Measurements from ENCODE around the gene KRT34. TPM values are rescaled to one million over a fixed set of nuclear protein-coding genes. Genes with fewer than 3 reads are reported as not detected.

The KRT34 gene
- total RNA-seq, 1 experiment from 2014 or later: not detected

GRCh38 chr17:41340494-41340893 lies 41.6 kb downstream of the KRT34 start:
- CTCF ChIA-PET: interaction anchor here (1.1 kb wide), 1 partner anchor 11 kb away, joined by 3 read pairs; no protein-coding TSS in a partner anchor

More at GRCh38 chr17:41340494-41340893, 41.6 kb downstream of the KRT34 start:
- DNase-seq (ENCODE audit: low read depth, low spot score): no peak
- BruUV-seq (replicated peaks): no TSS peak
- Histone ChIP-seq H3K9ac (ENCODE audit: low read length) (no peak overlapping the region), H3K36me3 (ENCODE audit: control insufficient read depth in 1 of 2, insufficient read depth in 2 of 2, low read length in 2 of 2) (no peaks in the 10 kb centered on the region), H3K27ac (ENCODE audit: low read depth, low read length) (no peak overlapping the region), H3K27me3 (ENCODE audit: insufficient read depth, low read length) (no peaks in the 10 kb centered on the region), H3K4me1 (ENCODE audit: control insufficient read depth in 1 of 2, insufficient read depth in 2 of 2, low read length in 2 of 2) (peaks cover 0 to under 1% of the 10 kb centered on the region in 2 experiments; a peak in 1 of 4 replicates), H3K9me3 (ENCODE audit: control insufficient read depth in 1 of 2, insufficient read depth in 1 of 2, low read depth in 1 of 2, low read length in 2 of 2) (peaks cover 3 to 9% of the 10 kb centered on the region in 2 experiments; a peak in 1 of 4 replicates), H2AFZ (ENCODE audit: low read depth, low read length, poor library complexity, severe bottlenecking) (no peak overlapping the region), H3K79me2 (ENCODE audit: insufficient read depth, low read length) (no peaks in the 10 kb centered on the region), H4K20me1 (ENCODE audit: insufficient read depth) (no peaks in the 10 kb centered on the region), H3K4me3 (replicated peaks in 1 of 2; ENCODE audit: low read depth in 1 of 2, low read length in 2 of 2) (no peak overlapping the region), H3K9me2 (ENCODE audit: insufficient read depth) (no peaks in the 10 kb centered on the region), H3K4me2 (ENCODE audit: low read length) (no peak overlapping the region)
- ChIA-PET RAD21 (ENCODE audit: low non-redundant PET in 1 of 2, low total read pairs in 2 of 2, uncharacterized antibody in 2 of 2, unreplicated experiment in 2 of 2) (no interaction called here), POLR2A (no interaction called here)
- intact Hi-C loops (cut with micrococcal nuclease): no loop called here
- ATAC-seq: no peak
- TF ChIP-seq POLR2AphosphoS5 (IDR thresholded peaks at IDR 0.05; ENCODE audit: low read depth, low read length) (no peak), ATF3 (IDR thresholded peaks at IDR 0.05) (no peak), JUND (IDR thresholded peaks at IDR 0.05) (no peak), POLR2A (IDR thresholded peaks at IDR 0.05; ENCODE audit: borderline replicate concordance, extremely low read depth, insufficient read depth, insufficient read length) (no peak), RAD21 (IDR thresholded peaks at IDR 0.05; ENCODE audit: low read depth) (no peak), SIN3A (IDR thresholded peaks at IDR 0.05; ENCODE audit: low read depth) (no peak), ZFX (IDR thresholded peaks at IDR 0.05) (no peak), YY1 (IDR thresholded peaks at IDR 0.05; ENCODE audit: extremely low read depth, insufficient replicate concordance, low read depth, low read length) (no peak), TCF7L2 (IDR thresholded peaks at IDR 0.05; ENCODE audit: borderline replicate concordance, extremely low read depth, insufficient read depth, insufficient read length) (no peak), EZH2 (IDR thresholded peaks at IDR 0.05) (no peak), ZBTB33 (IDR thresholded peaks at IDR 0.05; ENCODE audit: extremely low read depth, insufficient replicate concordance, low read length) (no peak), ZNF274 (IDR thresholded peaks at IDR 0.05; ENCODE audit: low read depth, low read length) (no peak), EZH2phosphoT487 (IDR thresholded peaks at IDR 0.05; ENCODE audit: borderline replicate concordance) (no peak), REST (IDR thresholded peaks at IDR 0.05; ENCODE audit: low read depth) (no peak), EGR1 (IDR thresholded peaks at IDR 0.05; ENCODE audit: low read depth) (no peak), CTCF (IDR thresholded peaks at IDR 0.05 in 2 of 3, conservative IDR thresholded peaks at IDR 0.05 in 1 of 3; ENCODE audit: borderline replicate concordance in 1 of 3, insufficient read depth in 1 of 3, low read depth in 2 of 3, low read length in 2 of 3) (no peak)

Measured in HCT116 (cell line).